A549 (cell line): ENCODE data around the gene COL8A2. TPM values are rescaled to one million over a fixed set of nuclear protein-coding genes. Genes with fewer than 3 reads are reported as not detected.
A peak's percentile ranks its signal among the peaks of the same experiment; 100 is the strongest.

Experiments used
- ATAC-seq, 2 experiments: fragments of 200-7000 bp in 1 of 2; fragments of >200 bp in 1 of 2; cut with Nextera tagmentation in 1 of 2; cut with Tn5 transposase in 1 of 2; 3 replicates each; pipeline versions ENCODE4 v1.8.0 to v1.9.1; 2018 to 2020; ENCODE audit warnings: mild to moderate bottlenecking in 1 of 2, moderate library complexity in 1 of 2
- CTCF ChIA-PET: fragments of 300-600 bp; sonication (Branson Sonifier 250); formaldehyde crosslinking; extraction: SDS; loops from one replicate; lab custom pipeline; 2021; ENCODE audit warnings: antibody characterized with exemption, inconsistent platforms; lab: Yijun Ruan, JAX
- POLR2A ChIA-PET: fragments of 350-600 bp; formaldehyde crosslinking; extraction: SDS; loops from one replicate; lab custom pipeline; 2021; ENCODE audit warnings: antibody characterized with exemption, inconsistent platforms; lab: Yijun Ruan, JAX
- DNase-seq, 2 experiments: peaks; one replicate each; pipeline versions ENCODE4 v3.0.0 to v3.0.0-alpha.2; 2011 to 2016; ENCODE audit warnings: low read depth in 1 of 2, low spot score in 1 of 2
- FAIRE-seq: peaks from 2 replicates; lab custom pipeline; 2011; peaks lifted over from hg19 to GRCh38; lab: Jason Lieb, UNC
- H3K27ac ChIP-seq, 2 experiments: fragments of >200 bp; sonication (Bioruptor Twin); formaldehyde crosslinking; 3 replicates each; pipeline ENCODE4 v1.5.1; 2016 to 2017
- H3K4me1 ChIP-seq: fragments of >200 bp; sonication (Bioruptor Twin); formaldehyde crosslinking; 3 replicates; pipeline ENCODE4 v1.6.1; 2016
- H3K4me2 ChIP-seq: fragments of >200 bp; sonication (Bioruptor Twin); formaldehyde crosslinking; 3 replicates; pipeline ENCODE4 v1.6.1; 2016
- H3K4me3 ChIP-seq: fragments of >200 bp; sonication (Bioruptor Twin); formaldehyde crosslinking; 3 replicates; pipeline ENCODE4 v1.5.1; 2016
- H3K9me3 ChIP-seq: fragments of >200 bp; sonication (Bioruptor Twin); formaldehyde crosslinking; 3 replicates; pipeline ENCODE4 v1.6.1; 2016
- BHLHE40 ChIP-seq: IDR thresholded peaks from 2 replicates; pipeline ENCODE4 v1.6.1; 2012; ENCODE audit warnings: low read depth, low read length, inconsistent platforms
- CBX2 ChIP-seq: fragments of 200-600 bp; sonication (generic); IDR thresholded peaks from 2 replicates; pipeline ENCODE4 v1.6.1; 2016; ENCODE audit warnings: low read depth, mild to moderate bottlenecking, borderline replicate concordance
- EHMT2 ChIP-seq: fragments of 200-600 bp; sonication (generic); IDR thresholded peaks from 2 replicates; pipeline ENCODE4 v1.6.1; 2016; ENCODE audit warnings: antibody characterized with exemption, low read depth, mild to moderate bottlenecking, moderate library complexity
- HDAC2 ChIP-seq: fragments of 200-600 bp; sonication (generic); IDR thresholded peaks from 2 replicates; pipeline ENCODE4 v1.6.1; 2016
- HES2 ChIP-seq: fragments of >200 bp; sonication (Bioruptor Twin); formaldehyde crosslinking; IDR thresholded peaks from 2 replicates; pipeline ENCODE4 v1.6.1; 2016
- HEYL ChIP-seq: fragments of 250-450 bp; sonication (Bioruptor Pico); IDR thresholded peaks from 2 replicates; pipeline ENCODE4 v1.8.0; 2021; ENCODE audit warnings: mild to moderate bottlenecking, moderate library complexity
- HOXB13 ChIP-seq: fragments of 250-450 bp; sonication (Bioruptor Pico); IDR thresholded peaks from 2 replicates; pipeline ENCODE4 v1.5.0; 2020; ENCODE audit warnings: low read depth, mild to moderate bottlenecking, moderate library complexity
- KDM5A ChIP-seq: fragments of 200-600 bp; sonication (generic); IDR thresholded peaks from 2 replicates; pipeline ENCODE4 v1.6.1; 2016; ENCODE audit warnings: antibody characterized with exemption, mild to moderate bottlenecking
- MAZ ChIP-seq: fragments of 150-350 bp; IDR thresholded peaks from 2 replicates; pipeline ENCODE4 v1.6.1; 2014; ENCODE audit warnings: antibody characterized with exemption, low read depth, low read length, borderline replicate concordance
- NFE2L2 ChIP-seq: fragments of 150-350 bp; conservative IDR thresholded peaks from 2 replicates; pipeline ENCODE4 v1.6.1; 2014; ENCODE audit warnings: low read length
- NR3C1 ChIP-seq: fragments of >200 bp; sonication (Bioruptor Twin); formaldehyde crosslinking; IDR thresholded peaks from 3 replicates; pipeline ENCODE4 v1.6.1; 2017
- PHF8 ChIP-seq: fragments of 200-600 bp; sonication (generic); IDR thresholded peaks from 2 replicates; pipeline ENCODE4 v1.6.1; 2016; ENCODE audit warnings: low read depth, mild to moderate bottlenecking, antibody characterized with exemption, moderate library complexity, borderline replicate concordance
- POLR2AphosphoS2 ChIP-seq: conservative IDR thresholded peaks from 2 replicates; pipeline ENCODE4 v1.6.1; 2012; ENCODE audit warnings: low read length, improper control_type of control experiment, inconsistent platforms
- RAD21 ChIP-seq, 2 experiments: fragments of >200 bp in 1 of 2; sonication (Bioruptor Twin) in 1 of 2; formaldehyde crosslinking in 1 of 2; IDR thresholded peaks in 1 of 2; conservative IDR thresholded peaks in 1 of 2; 2 replicates in 1 of 2; 3 replicates in 1 of 2; pipeline ENCODE4 v1.6.1; 2012 to 2018; ENCODE audit warnings: inconsistent platforms in 1 of 2
- RNF2 ChIP-seq: fragments of 200-600 bp; sonication (generic); IDR thresholded peaks from 2 replicates; pipeline ENCODE4 v1.6.1; 2016; ENCODE audit warnings: low read depth, mild to moderate bottlenecking, antibody characterized with exemption, moderate library complexity, borderline replicate concordance
- SMC3 ChIP-seq: fragments of >200 bp; sonication (Bioruptor Twin); formaldehyde crosslinking; IDR thresholded peaks from 3 replicates; pipeline ENCODE4 v1.6.1; 2018; ENCODE audit warnings: inconsistent platforms
- SREBF2 ChIP-seq: fragments of 450-650 bp; IDR thresholded peaks from 2 replicates; pipeline ENCODE4 v1.6.1; 2014; ENCODE audit warnings: mild to moderate bottlenecking, moderate library complexity
- TFCP2L1 ChIP-seq: fragments of 250-450 bp; sonication (Bioruptor Pico); IDR thresholded peaks from 2 replicates; pipeline ENCODE4 v1.5.0; 2021; ENCODE audit warnings: mild to moderate bottlenecking
- ZC3H11A ChIP-seq: fragments of 450-650 bp; IDR thresholded peaks from 2 replicates; pipeline ENCODE4 v1.6.1; 2014; ENCODE audit warnings: antibody characterized with exemption, mild to moderate bottlenecking
- ZNF302 ChIP-seq: fragments of 250-450 bp; sonication (Bioruptor Pico); IDR thresholded peaks from 2 replicates; pipeline ENCODE4 v1.9.0; 2021; ENCODE audit warnings: inconsistent platforms, mild to moderate bottlenecking, moderate library complexity
- WGBS: methylation state at CpG from one replicate; pipeline ENCODE4 v1.1.6; 2017; ENCODE audit errors: missing lambda C conversion rate; 5-methylcytosine and 5-hydroxymethylcytosine counted together
- polyA plus RNA-seq, 4 experiments: library from polyadenylated mRNA; depleted of rRNA in 3 of 4; stranded (reverse); fragments of >200 nt; fragmentation: RNase III in 1 of 4; extraction: RNeasy Plus Mini Kit Qiagen cat#74134 plus additional on column Dnase treatment in 1 of 4; gene quantifications; 2 replicates in 3 of 4; 3 replicates in 1 of 4; pipeline ENCODE4 v1.2.3, GENCODE V29; 2011 to 2017
- TF ChIP-seq, protein P1 (sequence below): fragments of >200 bp; sonication (Bioruptor Twin); formaldehyde crosslinking; IDR thresholded peaks from 3 replicates; pipeline ENCODE4 v1.6.1; 2016
- TF ChIP-seq, protein P2 (sequence below): fragments of >200 bp; sonication (Bioruptor Twin); formaldehyde crosslinking; IDR thresholded peaks from 3 replicates; pipeline ENCODE4 v1.5.1; 2016
- TF ChIP-seq, protein P3 (sequence below): IDR thresholded peaks from 2 replicates; pipeline ENCODE4 v1.6.1; 2012; ENCODE audit warnings: low read depth, borderline replicate concordance

Gene COL8A2
- polyA plus RNA-seq, 2 of the 4 experiments (the other 2 are of a cell fraction) = 0.05 to 0.12 TPM

DNA sequence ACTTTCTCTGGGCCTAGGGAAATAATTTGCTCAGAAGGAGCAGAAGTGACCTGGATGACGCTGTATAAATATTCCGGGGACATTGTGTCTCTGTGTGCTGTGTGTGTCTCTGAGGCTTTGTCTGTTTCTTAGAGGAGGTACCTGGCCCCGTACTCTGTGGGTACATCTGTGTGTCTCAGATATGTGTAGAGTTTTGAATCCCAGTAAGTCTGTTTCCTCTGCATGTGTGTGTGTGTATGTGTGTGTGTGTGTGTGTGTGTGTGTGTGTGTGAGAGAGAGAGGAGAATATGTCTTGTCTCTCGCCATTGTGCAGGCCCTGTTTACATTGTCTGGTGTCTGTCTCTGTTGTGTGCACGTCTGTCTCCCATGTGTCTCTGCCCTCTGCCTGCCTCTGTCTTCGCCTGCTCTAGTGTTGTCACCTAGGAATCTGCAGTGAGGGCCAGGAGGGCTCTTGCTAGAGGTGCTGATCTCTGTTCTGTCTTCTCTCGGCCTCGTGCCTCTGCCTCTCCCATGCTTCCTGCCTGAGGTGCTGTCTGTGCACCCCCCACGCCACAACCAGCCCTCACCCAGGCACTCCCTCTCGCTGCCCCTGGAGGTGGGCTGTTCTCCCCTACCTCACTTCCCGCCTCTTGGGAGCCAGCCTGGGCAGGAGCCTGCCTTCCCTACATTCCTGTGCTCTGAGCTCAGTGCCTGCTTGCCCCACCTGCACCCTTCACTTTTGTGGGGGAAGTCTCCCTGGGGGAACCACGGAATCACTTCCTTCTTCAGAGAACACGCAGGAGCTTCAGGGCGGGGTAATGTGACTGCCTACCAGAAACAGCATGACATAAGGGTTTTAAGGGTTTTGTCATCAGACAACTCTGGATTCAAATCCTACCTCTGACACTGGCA lies 36.9 kb upstream of the COL8A2 start (continued):
- TF ChIP-seq, protein P1, sequence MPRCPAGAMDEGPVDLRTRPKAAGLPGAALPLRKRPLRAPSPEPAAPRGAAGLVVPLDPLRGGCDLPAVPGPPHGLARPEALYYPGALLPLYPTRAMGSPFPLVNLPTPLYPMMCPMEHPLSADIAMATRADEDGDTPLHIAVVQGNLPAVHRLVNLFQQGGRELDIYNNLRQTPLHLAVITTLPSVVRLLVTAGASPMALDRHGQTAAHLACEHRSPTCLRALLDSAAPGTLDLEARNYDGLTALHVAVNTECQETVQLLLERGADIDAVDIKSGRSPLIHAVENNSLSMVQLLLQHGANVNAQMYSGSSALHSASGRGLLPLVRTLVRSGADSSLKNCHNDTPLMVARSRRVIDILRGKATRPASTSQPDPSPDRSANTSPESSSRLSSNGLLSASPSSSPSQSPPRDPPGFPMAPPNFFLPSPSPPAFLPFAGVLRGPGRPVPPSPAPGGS = no peak
- TF ChIP-seq RNF2 (no peak), ZNF302 (no peak), HEYL (CRISPR knock-in tag) (no peak), HES2 (no peak), NFE2L2 (no peak), SMC3 (no peak), HDAC2 (no peak), ZC3H11A (no peak)

DNA sequence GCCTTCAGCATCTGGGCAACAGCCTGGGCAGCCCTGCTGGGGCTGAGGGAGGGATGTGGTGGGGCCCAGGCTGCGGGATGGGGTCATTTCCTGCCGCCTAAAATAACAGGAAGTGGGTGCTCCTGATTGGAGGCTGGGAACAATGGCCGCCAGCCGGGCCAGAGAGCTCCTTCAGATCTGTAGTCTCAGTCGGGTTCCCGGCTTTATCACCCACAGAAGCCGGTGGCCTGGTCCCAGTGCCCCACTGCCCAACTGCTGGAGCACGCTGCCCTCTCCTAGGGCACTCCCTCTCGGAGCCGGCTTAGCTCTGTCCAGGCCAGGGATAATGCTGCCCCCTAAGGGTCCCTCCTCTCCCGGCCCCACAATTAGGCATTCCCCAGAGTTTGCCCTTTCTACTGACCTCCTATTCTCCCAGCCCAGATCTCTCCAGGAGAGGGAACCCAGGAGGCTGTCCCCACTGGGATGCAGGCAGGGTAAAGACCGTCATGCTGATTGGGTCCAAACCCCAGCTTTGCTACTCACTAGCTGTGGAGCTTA lies 36.0 kb upstream of the COL8A2 start:
- ATAC-seq = peak; percentile 65 to 76
- no peak for TF ChIP-seq SREBF2
- TF ChIP-seq KDM5A = peak; percentile 38; the same call in 1 of the 2 replicates
- TF ChIP-seq NR3C1 = no peak
- TF ChIP-seq RAD21 (conservative IDR thresholded peaks at IDR 0.05 in 1 of 2, IDR thresholded peaks at IDR 0.05 in 1 of 2) = peak in 1 of 2 experiments; percentile 14; a peak in 1 of 5 replicates
- TF ChIP-seq SMC3 = peak; percentile 15; the same call in 1 of the 3 replicates
- no peak for TF ChIP-seq NFE2L2
- TF ChIP-seq POLR2AphosphoS2 = no peak
- TF ChIP-seq BHLHE40 = no peak
- TF ChIP-seq, protein P2, sequence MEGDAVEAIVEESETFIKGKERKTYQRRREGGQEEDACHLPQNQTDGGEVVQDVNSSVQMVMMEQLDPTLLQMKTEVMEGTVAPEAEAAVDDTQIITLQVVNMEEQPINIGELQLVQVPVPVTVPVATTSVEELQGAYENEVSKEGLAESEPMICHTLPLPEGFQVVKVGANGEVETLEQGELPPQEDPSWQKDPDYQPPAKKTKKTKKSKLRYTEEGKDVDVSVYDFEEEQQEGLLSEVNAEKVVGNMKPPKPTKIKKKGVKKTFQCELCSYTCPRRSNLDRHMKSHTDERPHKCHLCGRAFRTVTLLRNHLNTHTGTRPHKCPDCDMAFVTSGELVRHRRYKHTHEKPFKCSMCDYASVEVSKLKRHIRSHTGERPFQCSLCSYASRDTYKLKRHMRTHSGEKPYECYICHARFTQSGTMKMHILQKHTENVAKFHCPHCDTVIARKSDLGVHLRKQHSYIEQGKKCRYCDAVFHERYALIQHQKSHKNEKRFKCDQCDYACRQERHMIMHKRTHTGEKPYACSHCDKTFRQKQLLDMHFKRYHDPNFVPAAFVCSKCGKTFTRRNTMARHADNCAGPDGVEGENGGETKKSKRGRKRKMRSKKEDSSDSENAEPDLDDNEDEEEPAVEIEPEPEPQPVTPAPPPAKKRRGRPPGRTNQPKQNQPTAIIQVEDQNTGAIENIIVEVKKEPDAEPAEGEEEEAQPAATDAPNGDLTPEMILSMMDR = peak; percentile 37
- no peak for TF ChIP-seq ZC3H11A
- H3K4me1 ChIP-seq = peaks cover 61% of the 10 kb centered on the region
- no peak for FAIRE-seq
- ChIA-PET CTCF (interaction anchor here (0.8 to 8.6 kb wide), 15 partner anchors 8 to 124 kb away, joined by 3 to 82 read pairs (median 5); partner anchors contain the start of genes THRAP3 and TRAPPC3), POLR2A (interaction anchor here (1.3 to 2.5 kb wide), 2 partner anchors 11 to 63 kb away, joined by 4 to 19 read pairs; partner anchors contain the start of genes THRAP3 and TRAPPC3)
- H3K27ac ChIP-seq = peak overlapping the region; percentile 77 to 83
- no peaks in the 10 kb centered on the region for H3K9me3 ChIP-seq
- peak overlapping the region; percentile 93 for H3K4me2 ChIP-seq
- peak overlapping the region; percentile 33 for H3K4me3 ChIP-seq
- peak; percentile 47 to 48 for DNase-seq
- 40% methylated on average over 2 of the region's 12 CpGs for WGBS

DNA sequence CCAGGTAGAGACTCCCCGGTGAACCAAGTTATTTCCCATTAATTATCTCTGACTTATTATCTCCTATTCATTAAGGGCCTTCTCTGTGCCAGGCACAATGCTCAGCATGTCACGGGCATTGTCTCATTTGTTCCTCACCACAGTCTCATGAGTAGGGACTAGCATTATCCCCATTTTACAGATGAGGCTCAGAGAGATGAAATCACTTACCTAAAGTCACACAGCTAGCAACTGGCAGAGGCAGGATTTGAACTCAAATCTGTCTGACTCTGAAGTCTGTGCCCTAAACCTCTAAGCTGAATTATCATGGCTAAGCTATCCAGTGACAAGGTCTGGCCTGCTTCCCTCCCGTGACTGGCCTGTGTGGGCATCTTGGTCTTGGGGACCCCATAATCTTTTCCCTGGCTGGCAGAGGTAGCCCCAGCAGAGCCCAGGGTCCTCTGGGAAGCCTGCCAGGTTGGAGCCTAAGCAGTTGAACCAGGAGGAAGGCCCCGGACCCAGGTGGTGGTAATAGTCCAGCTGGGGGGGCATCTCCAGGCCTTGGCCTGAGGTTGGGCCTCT lies 35.4 kb upstream of the COL8A2 start:
- ChIA-PET POLR2A (interaction anchor here (1.3 to 2.5 kb wide), 2 partner anchors 10 to 64 kb away, joined by 4 to 19 read pairs; partner anchors contain the start of genes THRAP3 and TRAPPC3), CTCF (interaction anchor here (0.8 to 8.6 kb wide), 14 partner anchors 9 to 125 kb away, joined by 3 to 82 read pairs (median 6); partner anchors contain the start of genes THRAP3 and TRAPPC3)
- H3K4me2 ChIP-seq = peak overlapping the region; percentile 93
- TF ChIP-seq HDAC2 = no peak
- TF ChIP-seq EHMT2 = no peak
- no peak for TF ChIP-seq POLR2AphosphoS2
- no peak for TF ChIP-seq ZC3H11A
- no peak for TF ChIP-seq SMC3
- no peak for TF ChIP-seq HOXB13
- TF ChIP-seq, protein P3, sequence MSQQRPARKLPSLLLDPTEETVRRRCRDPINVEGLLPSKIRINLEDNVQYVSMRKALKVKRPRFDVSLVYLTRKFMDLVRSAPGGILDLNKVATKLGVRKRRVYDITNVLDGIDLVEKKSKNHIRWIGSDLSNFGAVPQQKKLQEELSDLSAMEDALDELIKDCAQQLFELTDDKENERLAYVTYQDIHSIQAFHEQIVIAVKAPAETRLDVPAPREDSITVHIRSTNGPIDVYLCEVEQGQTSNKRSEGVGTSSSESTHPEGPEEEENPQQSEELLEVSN = no peak
- TF ChIP-seq, protein P2 = no peak
- TF ChIP-seq PHF8 = no peak
- TF ChIP-seq CBX2 = no peak
- no peak for TF ChIP-seq TFCP2L1
- TF ChIP-seq MAZ = no peak
- TF ChIP-seq, all 56 proteins: peak for 0
- ATAC-seq (no peak), DNase-seq (no peak), FAIRE-seq (no peak)
- Histone ChIP-seq H3K4me3 (peak overlapping the region; percentile 33), H3K4me1 (peaks cover 56% of the 10 kb centered on the region), H3K27ac (peak overlapping the region; percentile 77 to 83), H3K9me3 (no peaks in the 10 kb centered on the region)
- 91% methylated on average over 2 of the region's 4 CpGs for WGBS
